C4-2B (cell line): ENCODE measurements around the gene STK32C.

Experiments used
- H3K27ac ChIP-seq: fragments of 450-650 bp; 2 replicates; pipeline ENCODE4 v1.5.1; 2017
- ZFX ChIP-seq: fragments of 450-650 bp; IDR thresholded peaks from 2 replicates; pipeline ENCODE4 v1.6.1; 2017
- TF ChIP-seq, protein P1 (sequence below): fragments of 450-650 bp; conservative IDR thresholded peaks from 2 replicates; pipeline ENCODE4 v1.5.1; 2017; ENCODE audit warnings: mild to moderate bottlenecking

STK32C gene

GRCh38 chr10:132199268-132199853 lies 108.4 kb downstream of the STK32C start:
- no peak overlapping the region for H3K27ac ChIP-seq
- TF ChIP-seq ZFX = no peak
- TF ChIP-seq, protein P1, sequence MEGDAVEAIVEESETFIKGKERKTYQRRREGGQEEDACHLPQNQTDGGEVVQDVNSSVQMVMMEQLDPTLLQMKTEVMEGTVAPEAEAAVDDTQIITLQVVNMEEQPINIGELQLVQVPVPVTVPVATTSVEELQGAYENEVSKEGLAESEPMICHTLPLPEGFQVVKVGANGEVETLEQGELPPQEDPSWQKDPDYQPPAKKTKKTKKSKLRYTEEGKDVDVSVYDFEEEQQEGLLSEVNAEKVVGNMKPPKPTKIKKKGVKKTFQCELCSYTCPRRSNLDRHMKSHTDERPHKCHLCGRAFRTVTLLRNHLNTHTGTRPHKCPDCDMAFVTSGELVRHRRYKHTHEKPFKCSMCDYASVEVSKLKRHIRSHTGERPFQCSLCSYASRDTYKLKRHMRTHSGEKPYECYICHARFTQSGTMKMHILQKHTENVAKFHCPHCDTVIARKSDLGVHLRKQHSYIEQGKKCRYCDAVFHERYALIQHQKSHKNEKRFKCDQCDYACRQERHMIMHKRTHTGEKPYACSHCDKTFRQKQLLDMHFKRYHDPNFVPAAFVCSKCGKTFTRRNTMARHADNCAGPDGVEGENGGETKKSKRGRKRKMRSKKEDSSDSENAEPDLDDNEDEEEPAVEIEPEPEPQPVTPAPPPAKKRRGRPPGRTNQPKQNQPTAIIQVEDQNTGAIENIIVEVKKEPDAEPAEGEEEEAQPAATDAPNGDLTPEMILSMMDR = no peak

GRCh38 chr10:132198381-132199181 lies 109.2 kb downstream of the STK32C start:
- no peak overlapping the region for H3K27ac ChIP-seq
- TF ChIP-seq ZFX = no peak
- TF ChIP-seq, protein P1 = no peak

GRCh38 chr10:132198068-132198370 lies 109.7 kb downstream of the STK32C start:
- no peak overlapping the region for H3K27ac ChIP-seq
- TF ChIP-seq, protein P1 = no peak
- no peak for TF ChIP-seq ZFX

DNA sequence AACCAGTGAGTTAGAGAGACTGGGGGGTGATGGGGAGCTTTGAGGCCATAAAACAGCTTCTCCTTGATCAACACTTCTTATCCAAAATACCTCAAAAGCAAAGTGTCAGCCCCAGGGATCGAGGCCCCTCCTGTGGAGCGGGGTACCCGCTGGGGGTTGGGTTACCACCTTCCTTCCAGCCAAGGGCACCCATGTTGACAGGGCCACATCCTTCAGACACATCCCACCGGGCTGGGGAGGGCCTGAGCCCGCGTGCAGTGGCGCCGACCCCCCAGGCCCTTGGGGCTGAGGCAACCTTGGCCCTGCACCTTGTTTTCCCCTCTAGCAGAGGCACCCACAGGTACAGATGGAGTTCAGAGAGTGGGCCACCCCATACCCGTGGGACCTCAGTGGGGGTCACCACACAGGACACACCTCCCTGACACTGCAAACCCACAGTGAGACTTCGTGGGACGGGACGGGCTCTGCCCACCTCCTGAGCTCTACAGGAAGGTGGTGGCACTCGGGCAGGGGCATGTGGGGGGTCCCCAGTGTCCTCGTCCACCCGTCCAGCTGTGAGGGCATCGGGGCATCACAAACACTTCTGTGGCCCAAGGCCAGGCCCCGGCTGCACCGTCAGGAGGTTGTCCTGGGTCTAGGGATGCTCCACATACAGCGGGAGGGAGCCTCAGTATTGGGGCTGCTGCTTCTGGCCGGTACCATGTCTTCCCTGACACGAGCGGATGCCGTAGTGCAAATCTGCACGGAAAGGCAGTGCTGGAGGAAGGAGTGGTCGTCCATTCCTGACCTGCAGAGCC lies 110.3 kb downstream of the STK32C start:
- H3K27ac ChIP-seq = no peak overlapping the region
- TF ChIP-seq, protein P1 = no peak
- no peak for TF ChIP-seq ZFX

GRCh38 chr10:132196178-132197113 lies 111.3 kb downstream of the STK32C start:
- TF ChIP-seq, protein P1 = no peak
- no peak for TF ChIP-seq ZFX
- H3K27ac ChIP-seq = no peak overlapping the region

GRCh38 chr10:132195366-132196075 lies 112.2 kb downstream of the STK32C start:
- no peak overlapping the region for H3K27ac ChIP-seq
- TF ChIP-seq ZFX = no peak

- no peak overlapping the region for H3K27ac ChIP-seq
- TF ChIP-seq, protein P1 = no peak
Observed at GRCh38 chr10:132194726-132195125, 113.0 kb downstream of the STK32C start.
